Glutamatergic neuron (in vitro differentiated cells): Measurements from ENCODE around the gene MAST4. TPM values are rescaled to one million over a fixed set of nuclear protein-coding genes. Genes with fewer than 3 reads are reported as not detected.
A peak's percentile ranks its signal among the peaks of the same experiment; 100 is the strongest.

Experiments
- DNase-seq: peaks from one replicate; pipeline ENCODE4 v3.0.0; 2022
- H3K27ac Mint-ChIP-seq: one replicate; pipeline ENCODE4 v1.8.0; 2020; ENCODE audit warnings: mild to moderate bottlenecking, mixed read lengths, inconsistent platforms; ENCODE audit not compliant: unreplicated experiment
- H3K27me3 Mint-ChIP-seq: one replicate; pipeline ENCODE4 v1.8.0; 2020; ENCODE audit warnings: mild to moderate bottlenecking, moderate library complexity, mixed read lengths, inconsistent platforms; ENCODE audit not compliant: unreplicated experiment
- H3K36me3 Mint-ChIP-seq: one replicate; pipeline ENCODE4 v1.8.0; 2020; ENCODE audit warnings: mild to moderate bottlenecking, mixed read lengths, inconsistent platforms; ENCODE audit not compliant: unreplicated experiment
- H3K4me1 Mint-ChIP-seq: one replicate; pipeline ENCODE4 v1.8.0; 2020; ENCODE audit warnings: mild to moderate bottlenecking, low read depth, mixed read lengths, inconsistent platforms; ENCODE audit not compliant: unreplicated experiment
- H3K4me3 Mint-ChIP-seq: one replicate; pipeline ENCODE4 v1.8.0; 2020; ENCODE audit warnings: mild to moderate bottlenecking, mixed read lengths, inconsistent platforms; ENCODE audit not compliant: unreplicated experiment
- H3K9me3 Mint-ChIP-seq: one replicate; pipeline ENCODE4 v1.8.0; 2020; ENCODE audit warnings: mild to moderate bottlenecking, moderate library complexity, mixed read lengths, inconsistent platforms; ENCODE audit not compliant: unreplicated experiment
- total RNA-seq: library from RNA; stranded (reverse); fragmentation: NEBNext Ultra II Directional; extraction: Animal tissue kit (Norgen Biotek cat#: 25700); gene quantifications from one replicate; pipeline ENCODE4 v1.2.1, GENCODE V29; 2021; ENCODE audit not compliant: unreplicated experiment
- TF ChIP-seq, protein P1 (sequence below): fragments of 200-600 bp; sonication (generic); IDR thresholded peaks from one replicate; pipeline ENCODE4 v1.5.0; 2021; ENCODE audit not compliant: partially characterized antibody, unreplicated experiment

The MAST4 gene
- total RNA-seq, 1 donor from 2014 or later, result 11.5 TPM

DNA sequence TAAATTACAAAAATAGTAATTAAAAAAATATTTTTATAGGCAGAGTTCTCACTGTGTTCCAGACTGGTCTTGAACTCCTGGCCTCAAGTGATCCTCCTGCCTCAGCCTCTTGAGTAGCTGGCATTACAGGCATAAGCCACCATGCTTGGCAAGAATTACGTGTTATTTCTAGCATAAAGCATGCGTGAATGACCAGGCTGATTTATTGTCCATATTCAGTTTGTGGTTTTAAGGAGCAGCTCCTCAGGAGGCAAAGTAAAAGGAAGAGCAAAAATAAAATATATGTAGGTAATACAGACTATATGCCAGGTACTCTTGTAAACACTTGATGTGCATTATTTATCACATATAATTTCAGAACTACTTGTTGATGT is 607.5 kb downstream of the MAST4 start:
- H3K9me3 Mint-ChIP-seq, result peaks cover 7% of the 10 kb centered on the region
- H3K27ac Mint-ChIP-seq, result peak overlapping the region; percentile 92
- H3K4me1 Mint-ChIP-seq, result peaks cover 19% of the 10 kb centered on the region
- H3K4me3 Mint-ChIP-seq, result no peak overlapping the region
- TF ChIP-seq, protein P1, sequence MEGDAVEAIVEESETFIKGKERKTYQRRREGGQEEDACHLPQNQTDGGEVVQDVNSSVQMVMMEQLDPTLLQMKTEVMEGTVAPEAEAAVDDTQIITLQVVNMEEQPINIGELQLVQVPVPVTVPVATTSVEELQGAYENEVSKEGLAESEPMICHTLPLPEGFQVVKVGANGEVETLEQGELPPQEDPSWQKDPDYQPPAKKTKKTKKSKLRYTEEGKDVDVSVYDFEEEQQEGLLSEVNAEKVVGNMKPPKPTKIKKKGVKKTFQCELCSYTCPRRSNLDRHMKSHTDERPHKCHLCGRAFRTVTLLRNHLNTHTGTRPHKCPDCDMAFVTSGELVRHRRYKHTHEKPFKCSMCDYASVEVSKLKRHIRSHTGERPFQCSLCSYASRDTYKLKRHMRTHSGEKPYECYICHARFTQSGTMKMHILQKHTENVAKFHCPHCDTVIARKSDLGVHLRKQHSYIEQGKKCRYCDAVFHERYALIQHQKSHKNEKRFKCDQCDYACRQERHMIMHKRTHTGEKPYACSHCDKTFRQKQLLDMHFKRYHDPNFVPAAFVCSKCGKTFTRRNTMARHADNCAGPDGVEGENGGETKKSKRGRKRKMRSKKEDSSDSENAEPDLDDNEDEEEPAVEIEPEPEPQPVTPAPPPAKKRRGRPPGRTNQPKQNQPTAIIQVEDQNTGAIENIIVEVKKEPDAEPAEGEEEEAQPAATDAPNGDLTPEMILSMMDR, result no peak
- DNase-seq, result no peak
- peaks cover 3% of the 10 kb centered on the region for H3K36me3 Mint-ChIP-seq
- H3K27me3 Mint-ChIP-seq, result peaks cover 2% of the 10 kb centered on the region

DNA sequence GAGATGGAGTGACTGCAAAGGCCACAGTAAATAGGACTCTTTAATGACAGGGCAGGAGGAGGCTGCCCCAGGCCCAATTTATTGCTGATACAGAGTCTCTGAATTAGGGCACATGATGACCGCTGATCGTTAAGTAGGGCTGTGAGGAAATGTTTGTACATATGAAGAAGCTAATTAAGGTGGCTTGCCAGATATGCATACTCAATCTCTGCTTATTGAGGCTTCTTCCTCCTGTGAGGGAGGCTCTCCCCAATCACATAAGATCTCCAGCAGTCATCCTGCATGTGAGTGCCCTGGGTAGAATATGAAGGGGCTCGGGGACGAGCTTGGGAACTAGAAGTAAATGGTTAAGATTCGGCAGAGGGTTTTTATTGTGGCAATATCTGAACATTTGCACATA is 608.6 kb downstream of the MAST4 start:
- Mint-ChIP-seq H3K36me3 (peaks cover 3% of the 10 kb centered on the region), H3K9me3 (peaks cover 7% of the 10 kb centered on the region)

DNA sequence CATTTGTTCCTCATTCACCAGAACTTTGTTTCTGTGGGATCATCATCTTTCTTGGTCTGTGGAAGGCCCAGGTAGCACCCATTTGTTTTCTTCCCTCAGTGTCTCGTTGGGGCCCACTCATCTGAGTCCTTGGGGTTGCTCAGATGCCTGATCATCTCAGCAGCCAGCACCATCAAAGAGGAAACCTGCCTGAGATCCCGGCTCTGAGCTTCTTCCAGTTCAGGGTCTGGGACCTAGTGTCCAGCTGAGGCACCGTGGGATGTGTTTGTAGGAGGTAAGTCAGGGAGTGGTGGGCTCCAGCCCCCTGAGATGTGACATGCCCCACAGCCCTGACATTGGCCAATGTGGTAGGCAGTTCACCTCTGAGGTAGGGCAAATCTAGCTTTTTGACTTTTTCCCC is 609.8 kb downstream of the MAST4 start:
- Mint-ChIP-seq H3K4me1 (peaks cover 19% of the 10 kb centered on the region), H3K9me3 (peaks cover 7% of the 10 kb centered on the region), H3K27me3 (peaks cover 2% of the 10 kb centered on the region), H3K36me3 (peaks cover under 1% of the 10 kb centered on the region), H3K27ac (no peak overlapping the region), H3K4me3 (no peak overlapping the region)
- DNase-seq, result no peak
- TF ChIP-seq, protein P1, result no peak

More for the DNA sequence above, 608.6 kb downstream of the MAST4 start:
- Mint-ChIP-seq H3K4me3 (peak overlapping the region; percentile 38), H3K27ac (peak overlapping the region; percentile 92), H3K4me1 (peaks cover 19% of the 10 kb centered on the region), H3K27me3 (peaks cover 2% of the 10 kb centered on the region)
- no peak for DNase-seq
- TF ChIP-seq, protein P1, result no peak

DNA sequence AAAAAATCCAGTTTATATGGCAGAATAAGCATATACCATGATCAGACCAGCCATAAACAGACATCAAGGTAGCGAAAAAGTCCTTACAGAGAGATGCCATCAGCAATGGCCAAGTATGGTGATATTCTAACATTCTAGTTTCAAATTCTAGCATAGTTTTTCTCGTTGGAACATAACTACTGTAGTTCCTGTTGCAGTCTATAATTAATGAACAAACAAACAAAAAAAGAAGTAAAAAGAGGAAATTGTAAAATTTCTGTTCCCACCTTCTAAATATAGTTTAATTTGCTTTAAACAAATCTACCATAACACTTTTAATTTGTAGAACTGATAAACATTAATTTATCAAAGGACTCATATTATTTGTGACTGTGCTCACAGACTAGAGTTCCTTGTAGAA is 610.3 kb downstream of the MAST4 start:
- Mint-ChIP-seq H3K27ac (no peak overlapping the region), H3K4me3 (no peak overlapping the region), H3K9me3 (peaks cover 5% of the 10 kb centered on the region), H3K4me1 (peaks cover 19% of the 10 kb centered on the region), H3K27me3 (peaks cover 2% of the 10 kb centered on the region), H3K36me3 (no peaks in the 10 kb centered on the region)
- DNase-seq, result no peak
- TF ChIP-seq, protein P1, result no peak

DNA sequence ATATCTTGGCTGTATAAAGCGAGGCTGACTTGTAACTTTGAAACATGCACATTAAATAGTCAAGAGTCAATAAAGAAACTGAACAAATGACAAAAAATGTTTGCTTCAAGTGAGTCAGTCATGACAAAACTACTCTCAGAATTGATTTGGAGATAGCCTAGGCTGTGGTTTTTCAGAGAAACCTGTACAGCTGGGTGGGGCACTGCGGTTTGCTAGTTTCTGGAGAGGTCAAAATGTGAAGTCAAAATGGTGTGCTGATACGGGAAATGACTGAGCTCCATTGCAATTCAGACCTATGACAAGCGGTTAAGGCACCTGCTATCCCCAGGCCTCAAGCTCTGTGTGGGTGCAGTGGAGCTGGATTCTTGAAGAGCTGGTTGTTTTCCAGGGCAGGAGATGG is 610.7 kb downstream of the MAST4 start:
- H3K4me3 Mint-ChIP-seq, result no peak overlapping the region

More for the DNA sequence above, 610.7 kb downstream of the MAST4 start:
- peaks cover 19% of the 10 kb centered on the region for H3K4me1 Mint-ChIP-seq
- H3K9me3 Mint-ChIP-seq, result peaks cover 5% of the 10 kb centered on the region
- DNase-seq, result no peak
- no peak overlapping the region for H3K27ac Mint-ChIP-seq
- peaks cover 2% of the 10 kb centered on the region for H3K27me3 Mint-ChIP-seq
- TF ChIP-seq, protein P1, result no peak
- H3K36me3 Mint-ChIP-seq, result no peaks in the 10 kb centered on the region
